Measurements from ENCODE around the gene GRAMD1C. TPM values are rescaled to one million over a fixed set of nuclear protein-coding genes. Genes with fewer than 3 reads are reported as not detected.

The GRAMD1C gene
- total and polyA plus RNA-seq, 2 of the 13 experiments (the other 11 are each of a cell fraction or from before 2014, with no cell fraction given) = 0.45 TPM; not detected in 1

DNA sequence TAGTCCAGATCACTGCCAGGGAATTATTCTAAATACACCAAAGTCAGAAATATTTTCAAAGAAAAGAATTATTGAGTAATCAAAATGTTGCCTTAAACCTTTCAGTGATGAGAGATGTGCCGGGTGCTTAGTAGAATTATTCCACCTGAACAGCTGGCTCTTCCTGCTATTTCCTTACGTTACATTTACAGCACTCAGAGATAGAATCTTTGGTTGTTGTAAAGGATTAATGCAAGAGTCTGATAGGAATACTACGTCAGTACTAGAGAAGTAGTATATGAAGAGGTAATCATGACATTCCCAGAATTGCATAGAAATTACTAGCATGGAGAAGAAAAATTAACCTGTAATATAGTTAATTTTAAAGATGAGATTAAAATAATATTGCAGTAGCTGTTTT is 58.3 kb downstream of the GRAMD1C start:
- TF ChIP-seq ZNF3 (CRISPR knock-in tag; IDR thresholded peaks at IDR 0.05) = no peak
- TF ChIP-seq NFYC (CRISPR knock-in tag; IDR thresholded peaks at IDR 0.05) = no peak
- TF ChIP-seq TCF7L2 (IDR thresholded peaks at IDR 0.05; ENCODE audit: low read depth, low read length) = no peak
- no peak for TF ChIP-seq MAFF (IDR thresholded peaks at IDR 0.05; ENCODE audit: low read depth, low read length)
- TF ChIP-seq ZNF619 (CRISPR knock-in tag; IDR thresholded peaks at IDR 0.05) = no peak
- TF ChIP-seq NBN (conservative IDR thresholded peaks at IDR 0.05) = no peak
- TF ChIP-seq ZNF501 (CRISPR knock-in tag; IDR thresholded peaks at IDR 0.05) = no peak
- TF ChIP-seq, protein P1, sequence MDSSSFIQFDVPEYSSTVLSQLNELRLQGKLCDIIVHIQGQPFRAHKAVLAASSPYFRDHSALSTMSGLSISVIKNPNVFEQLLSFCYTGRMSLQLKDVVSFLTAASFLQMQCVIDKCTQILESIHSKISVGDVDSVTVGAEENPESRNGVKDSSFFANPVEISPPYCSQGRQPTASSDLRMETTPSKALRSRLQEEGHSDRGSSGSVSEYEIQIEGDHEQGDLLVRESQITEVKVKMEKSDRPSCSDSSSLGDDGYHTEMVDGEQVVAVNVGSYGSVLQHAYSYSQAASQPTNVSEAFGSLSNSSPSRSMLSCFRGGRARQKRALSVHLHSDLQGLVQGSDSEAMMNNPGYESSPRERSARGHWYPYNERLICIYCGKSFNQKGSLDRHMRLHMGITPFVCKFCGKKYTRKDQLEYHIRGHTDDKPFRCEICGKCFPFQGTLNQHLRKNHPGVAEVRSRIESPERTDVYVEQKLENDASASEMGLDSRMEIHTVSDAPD (CRISPR knock-in tag; IDR thresholded peaks at IDR 0.05) = no peak
- no peak for TF ChIP-seq ZSCAN12 (CRISPR knock-in tag; IDR thresholded peaks at IDR 0.05)
- no peak for TF ChIP-seq HDAC2 (CRISPR knock-in tag; IDR thresholded peaks at IDR 0.05)
- TF ChIP-seq YY1 (IDR thresholded peaks at IDR 0.05; ENCODE audit: insufficient read depth, insufficient replicate concordance, low read depth, low read length) = no peak
- no peak for TF ChIP-seq THAP7 (CRISPR knock-in tag; IDR thresholded peaks at IDR 0.05)
- no peak for TF ChIP-seq REL (CRISPR knock-in tag; conservative IDR thresholded peaks at IDR 0.05)
- TF ChIP-seq, protein P2, sequence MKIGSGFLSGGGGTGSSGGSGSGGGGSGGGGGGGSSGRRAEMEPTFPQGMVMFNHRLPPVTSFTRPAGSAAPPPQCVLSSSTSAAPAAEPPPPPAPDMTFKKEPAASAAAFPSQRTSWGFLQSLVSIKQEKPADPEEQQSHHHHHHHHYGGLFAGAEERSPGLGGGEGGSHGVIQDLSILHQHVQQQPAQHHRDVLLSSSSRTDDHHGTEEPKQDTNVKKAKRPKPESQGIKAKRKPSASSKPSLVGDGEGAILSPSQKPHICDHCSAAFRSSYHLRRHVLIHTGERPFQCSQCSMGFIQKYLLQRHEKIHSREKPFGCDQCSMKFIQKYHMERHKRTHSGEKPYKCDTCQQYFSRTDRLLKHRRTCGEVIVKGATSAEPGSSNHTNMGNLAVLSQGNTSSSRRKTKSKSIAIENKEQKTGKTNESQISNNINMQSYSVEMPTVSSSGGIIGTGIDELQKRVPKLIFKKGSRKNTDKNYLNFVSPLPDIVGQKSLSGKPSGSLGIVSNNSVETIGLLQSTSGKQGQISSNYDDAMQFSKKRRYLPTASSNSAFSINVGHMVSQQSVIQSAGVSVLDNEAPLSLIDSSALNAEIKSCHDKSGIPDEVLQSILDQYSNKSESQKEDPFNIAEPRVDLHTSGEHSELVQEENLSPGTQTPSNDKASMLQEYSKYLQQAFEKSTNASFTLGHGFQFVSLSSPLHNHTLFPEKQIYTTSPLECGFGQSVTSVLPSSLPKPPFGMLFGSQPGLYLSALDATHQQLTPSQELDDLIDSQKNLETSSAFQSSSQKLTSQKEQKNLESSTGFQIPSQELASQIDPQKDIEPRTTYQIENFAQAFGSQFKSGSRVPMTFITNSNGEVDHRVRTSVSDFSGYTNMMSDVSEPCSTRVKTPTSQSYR (CRISPR knock-in tag; IDR thresholded peaks at IDR 0.05; ENCODE audit: borderline replicate concordance) = no peak
- no peak for TF ChIP-seq ZBTB3 (CRISPR knock-in tag; IDR thresholded peaks at IDR 0.05; ENCODE audit: borderline replicate concordance, low read depth)
- no peak for TF ChIP-seq ZNF431 (CRISPR knock-in tag; IDR thresholded peaks at IDR 0.05; ENCODE audit: borderline replicate concordance, low read depth)
- TF ChIP-seq ZNF672 (CRISPR knock-in tag; IDR thresholded peaks at IDR 0.05) = no peak
- no peak for TF ChIP-seq CEBPG (CRISPR knock-in tag; IDR thresholded peaks at IDR 0.05)
- TF ChIP-seq ZNF605 (CRISPR knock-in tag; IDR thresholded peaks at IDR 0.05) = no peak
- Histone ChIP-seq H4K20me1 (ENCODE audit: insufficient read depth, low read length) (no peaks in the 10 kb centered on the region), H3K27ac (ENCODE audit: extremely low read length, insufficient read depth, low read length) (no peak overlapping the region), H3K36me3 (replicated peaks in 1 of 2; ENCODE audit: control insufficient read depth in 1 of 2, insufficient read depth in 2 of 2, low read length in 2 of 2) (no peaks in the 10 kb centered on the region), H3K79me2 (ENCODE audit: insufficient read depth, low read length) (no peaks in the 10 kb centered on the region), H2AFZ (ENCODE audit: low read length) (no peak overlapping the region), H3K9me3 (ENCODE audit: low read length) (no peaks in the 10 kb centered on the region), H3K27me3 (ENCODE audit: control insufficient read depth in 1 of 2, insufficient read depth in 2 of 2, low read length in 2 of 2) (no peaks in the 10 kb centered on the region), H3K4me1 (ENCODE audit: insufficient read depth, low read length) (peaks cover 9% of the 10 kb centered on the region; the same call in 1 of the 2 replicates), H3K4me2 (ENCODE audit: low read depth, low read length) (no peak overlapping the region), H3K9ac (ENCODE audit: insufficient read depth, low read depth, low read length) (no peak overlapping the region), H3K4me3 (replicated peaks in 1 of 3; ENCODE audit: insufficient read depth in 1 of 3, low read depth in 2 of 3, low read length in 3 of 3) (no peak overlapping the region)
- WGBS (ENCODE audit: low lambda C conversion rate) = 48% methylated on average over 3 of the region's 3 CpGs
- intact Hi-C loops (cut with micrococcal nuclease; ENCODE audit: unreplicated experiment) = no loop called here
- no peak for DNase-seq (ENCODE audit: low spot score)
- no TSS peak for BruUV-seq (replicated peaks)
- CTCF ChIA-PET (ENCODE audit: low intra/inter-chr PET ratio, low total read pairs) = no interaction called here
- in situ Hi-C loops (cut with HindIII; ENCODE audit: extremely low pct_ligation_motif_present, low pct_unique_long_range_greater_than_20kb) = no loop called here
- ATAC-seq = no peak
- POLR2A ChIA-PET = interaction anchor here (0.5 kb wide), 1 partner anchor 213 kb away, joined by 4 read pairs; no protein-coding TSS in a partner anchor
- no peak for FAIRE-seq

All from HepG2 (cell line).